ENCODE results near the gene PSORS1C1.
"Not testable (repeated sequence)": the region's sequence is repeated elsewhere in the genome, so short reads cannot be mapped to it uniquely, and the experiment has no call there.

DNA sequence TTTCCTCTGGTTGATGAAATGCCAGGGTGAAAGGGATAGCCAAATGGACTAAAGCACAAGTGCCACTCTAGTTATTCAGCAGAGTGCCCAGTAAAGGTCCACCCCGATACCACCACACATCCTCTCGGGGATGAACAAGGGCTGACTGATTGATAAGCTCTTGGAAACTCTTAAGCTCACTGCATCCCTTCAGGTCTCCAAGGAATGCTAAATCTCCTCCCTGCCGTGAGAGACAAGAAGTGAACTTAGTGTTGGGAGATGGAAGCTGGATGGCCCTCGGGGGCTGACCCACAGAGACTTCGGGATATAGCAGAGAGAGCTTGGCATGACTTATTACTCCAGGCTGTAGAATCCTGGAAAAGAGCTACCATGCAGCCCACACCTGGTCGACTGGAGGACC, 69.3 kb downstream of the PSORS1C1 start:
- not testable (repeated sequence) for TF ChIP-seq TAF1 (IDR thresholded peaks at IDR 0.05; ENCODE audit: borderline replicate concordance, low read depth, low read length); POLR2AphosphoS5 (IDR thresholded peaks at IDR 0.05; ENCODE audit: low read depth, low read length); POLR2A (IDR thresholded peaks at IDR 0.05; ENCODE audit: low read depth, low read length)
